ENCODE measurements around the gene SLC6A3.

- TF ChIP-seq CTCF (conservative IDR thresholded peaks at IDR 0.05 in 1 of 2, IDR thresholded peaks at IDR 0.05 in 1 of 2; ENCODE audit: extremely low read depth in 1 of 2, insufficient read depth in 1 of 2, low read depth in 1 of 2, low read length in 2 of 2), result no peak
- TF ChIP-seq EZH2 (IDR thresholded peaks at IDR 0.05; ENCODE audit: borderline replicate concordance, low read length), result no peak
Measured at GRCh38 chr5:1354576-1354975, 90.7 kb downstream of the SLC6A3 start.
